GM19463 (cell line): ENCODE data around the gene BCR.
"Not testable (repeated sequence)": the region's sequence is repeated elsewhere in the genome, so short reads cannot be mapped to it uniquely, and the experiment has no call there.

ENCODE experiments used
- ATAC-seq: cut with Tn5 transposase; IDR thresholded peaks from one replicate; pipeline ENCODE4 v1.9.1; 2021; ENCODE audit warnings: mild to moderate bottlenecking, moderate library complexity; ENCODE audit not compliant: unreplicated experiment

Gene BCR

GRCh38 chr22:23180301-23180892 lies at the start of gene BCR:
TSS of gene BCR (plus strand) at chr22:23180509. CDS start at chr22:23180961, 452 bp downstream.
- ATAC-seq, result no peak

GRCh38 chr22:23130697-23131096 lies 49.6 kb upstream of the BCR start:
- no peak for ATAC-seq

- no peak for ATAC-seq
These were observed 48.4 kb upstream of the BCR start for GRCh38 chr22:23131931-23132330.

GRCh38 chr22:23132376-23133091 lies 47.8 kb upstream of the BCR start:
- ATAC-seq, result no peak

GRCh38 chr22:23133922-23134321 lies 46.4 kb upstream of the BCR start:
- ATAC-seq, result no peak

- ATAC-seq, result not testable (repeated sequence)
These were observed 43.3 kb upstream of the BCR start for GRCh38 chr22:23136991-23137390.

GRCh38 chr22:23137468-23137867 lies 42.8 kb upstream of the BCR start:
- ATAC-seq, result no peak

GRCh38 chr22:23137905-23138561 lies 42.3 kb upstream of the BCR start:
- peak; percentile 38 for ATAC-seq

- ATAC-seq, result no peak
These were observed 41.5 kb upstream of the BCR start for GRCh38 chr22:23138584-23139435.

- ATAC-seq, result no peak
These were observed 39.9 kb upstream of the BCR start for GRCh38 chr22:23140385-23140784.

GRCh38 chr22:23142546-23143105 lies 37.7 kb upstream of the BCR start:
- no peak for ATAC-seq

- no peak for ATAC-seq
These were observed 37.2 kb upstream of the BCR start for GRCh38 chr22:23143119-23143518.

GRCh38 chr22:23144432-23144831 lies 35.9 kb upstream of the BCR start:
- no peak for ATAC-seq

GRCh38 chr22:23144932-23145877 lies 35.1 kb upstream of the BCR start, which contains the start of gene RAB36:
TSS of gene RAB36 (plus strand) at chr22:23145477. CDS start at chr22:23146617, 1,140 bp downstream.
- ATAC-seq, result no peak

- ATAC-seq, result no peak
These were observed 34.3 kb upstream of the BCR start for GRCh38 chr22:23145878-23146470.

- no peak for ATAC-seq
These were observed 33.7 kb upstream of the BCR start for GRCh38 chr22:23146478-23147205.

GRCh38 chr22:23147617-23148387 lies 32.5 kb upstream of the BCR start:
- ATAC-seq, result no peak

- ATAC-seq, result no peak
These were observed 30.5 kb upstream of the BCR start for GRCh38 chr22:23149743-23150238.
